WERI-Rb-1 (cell line): ENCODE measurements around the gene GDPD2.
A peak's percentile ranks its signal among the peaks of the same experiment; 100 is the strongest.

Experiments
- DNase-seq: peaks from one replicate; pipeline ENCODE4 v3.0.0-alpha.2; 2020
- H3K27ac ChIP-seq: fragments of 250-450 bp; sonication (Bioruptor Pico); 2 replicates; pipeline ENCODE4 v1.5.1; 2020; ENCODE audit warnings: mild to moderate bottlenecking, moderate library complexity
- H3K27me3 ChIP-seq: fragments of 250-450 bp; sonication (Bioruptor Pico); 2 replicates; pipeline ENCODE4 v1.5.1; 2021; ENCODE audit warnings: mild to moderate bottlenecking, low read depth, moderate library complexity; ENCODE audit not compliant: insufficient read depth, severe bottlenecking
- H3K36me3 ChIP-seq: fragments of 250-450 bp; sonication (Bioruptor Pico); 2 replicates; pipeline ENCODE4 v1.5.1; 2020; ENCODE audit warnings: mild to moderate bottlenecking, moderate library complexity
- H3K4me3 ChIP-seq: 2 replicates; pipeline ENCODE4 v1.5.1; 2011; ENCODE audit warnings: low read depth, mild to moderate bottlenecking, control low read depth, low read length
- H3K9me3 ChIP-seq: fragments of 250-450 bp; sonication (Bioruptor Pico); 2 replicates; pipeline ENCODE4 v1.5.1; 2021; ENCODE audit warnings: mild to moderate bottlenecking, moderate library complexity; ENCODE audit not compliant: severe bottlenecking
- TF ChIP-seq, protein P1 (sequence below): IDR thresholded peaks from 2 replicates; pipeline ENCODE4 v1.5.1; 2011; ENCODE audit warnings: low read depth, mild to moderate bottlenecking, control low read depth, inconsistent platforms, low read length

GDPD2 gene

DNA sequence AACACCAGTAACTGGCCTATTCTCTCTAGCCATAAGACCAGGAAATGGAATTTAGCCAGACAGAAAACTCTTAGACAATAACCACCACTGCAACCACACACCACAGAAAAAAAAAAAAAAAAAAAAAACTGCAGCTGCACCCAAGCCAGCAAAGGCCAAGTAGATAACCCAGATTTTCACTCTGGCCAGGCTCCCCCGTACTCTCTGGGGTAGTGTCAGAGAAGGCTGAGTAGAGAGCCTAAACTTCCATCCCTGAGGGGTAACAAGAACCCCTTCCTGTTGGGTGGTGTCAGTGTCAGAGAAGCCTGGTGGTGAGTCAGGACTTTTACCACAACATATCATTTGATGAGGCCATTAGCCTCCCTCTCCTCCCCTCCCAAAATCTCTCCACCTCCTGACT lies 15.9 kb downstream of the GDPD2 start:
- no peak overlapping the region for H3K4me3 ChIP-seq
- peaks cover 71% of the 10 kb centered on the region for H3K27me3 ChIP-seq
- TF ChIP-seq, protein P1, sequence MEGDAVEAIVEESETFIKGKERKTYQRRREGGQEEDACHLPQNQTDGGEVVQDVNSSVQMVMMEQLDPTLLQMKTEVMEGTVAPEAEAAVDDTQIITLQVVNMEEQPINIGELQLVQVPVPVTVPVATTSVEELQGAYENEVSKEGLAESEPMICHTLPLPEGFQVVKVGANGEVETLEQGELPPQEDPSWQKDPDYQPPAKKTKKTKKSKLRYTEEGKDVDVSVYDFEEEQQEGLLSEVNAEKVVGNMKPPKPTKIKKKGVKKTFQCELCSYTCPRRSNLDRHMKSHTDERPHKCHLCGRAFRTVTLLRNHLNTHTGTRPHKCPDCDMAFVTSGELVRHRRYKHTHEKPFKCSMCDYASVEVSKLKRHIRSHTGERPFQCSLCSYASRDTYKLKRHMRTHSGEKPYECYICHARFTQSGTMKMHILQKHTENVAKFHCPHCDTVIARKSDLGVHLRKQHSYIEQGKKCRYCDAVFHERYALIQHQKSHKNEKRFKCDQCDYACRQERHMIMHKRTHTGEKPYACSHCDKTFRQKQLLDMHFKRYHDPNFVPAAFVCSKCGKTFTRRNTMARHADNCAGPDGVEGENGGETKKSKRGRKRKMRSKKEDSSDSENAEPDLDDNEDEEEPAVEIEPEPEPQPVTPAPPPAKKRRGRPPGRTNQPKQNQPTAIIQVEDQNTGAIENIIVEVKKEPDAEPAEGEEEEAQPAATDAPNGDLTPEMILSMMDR, result no peak
- H3K9me3 ChIP-seq, result no peaks in the 10 kb centered on the region
- no peak for DNase-seq
- H3K36me3 ChIP-seq, result no peaks in the 10 kb centered on the region
- no peak overlapping the region for H3K27ac ChIP-seq

DNA sequence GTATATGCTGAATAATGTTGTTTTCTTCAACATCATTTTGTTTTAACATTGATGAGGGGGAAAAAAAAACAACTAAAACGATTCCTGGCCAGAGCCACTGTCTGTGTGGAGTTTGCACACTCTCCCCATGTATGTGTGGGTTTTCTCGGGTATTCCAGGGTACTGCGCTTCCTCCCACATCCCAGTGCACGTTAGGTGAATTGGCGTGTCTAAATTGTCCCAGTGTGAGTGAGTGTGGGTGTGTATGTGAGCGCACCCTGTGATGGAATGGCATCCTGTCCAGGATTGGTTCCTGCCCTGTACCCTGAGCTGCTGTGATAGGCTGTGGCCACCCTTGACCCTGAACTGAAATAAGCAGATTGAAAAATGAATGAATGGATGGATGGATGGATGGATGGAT lies 19.1 kb downstream of the GDPD2 start:
- no peak overlapping the region for H3K27ac ChIP-seq
- DNase-seq, result no peak
- H3K9me3 ChIP-seq, result no peaks in the 10 kb centered on the region
- H3K27me3 ChIP-seq, result peaks cover 74% of the 10 kb centered on the region
- TF ChIP-seq, protein P1, result no peak
- no peaks in the 10 kb centered on the region for H3K36me3 ChIP-seq
- H3K4me3 ChIP-seq, result no peak overlapping the region

DNA sequence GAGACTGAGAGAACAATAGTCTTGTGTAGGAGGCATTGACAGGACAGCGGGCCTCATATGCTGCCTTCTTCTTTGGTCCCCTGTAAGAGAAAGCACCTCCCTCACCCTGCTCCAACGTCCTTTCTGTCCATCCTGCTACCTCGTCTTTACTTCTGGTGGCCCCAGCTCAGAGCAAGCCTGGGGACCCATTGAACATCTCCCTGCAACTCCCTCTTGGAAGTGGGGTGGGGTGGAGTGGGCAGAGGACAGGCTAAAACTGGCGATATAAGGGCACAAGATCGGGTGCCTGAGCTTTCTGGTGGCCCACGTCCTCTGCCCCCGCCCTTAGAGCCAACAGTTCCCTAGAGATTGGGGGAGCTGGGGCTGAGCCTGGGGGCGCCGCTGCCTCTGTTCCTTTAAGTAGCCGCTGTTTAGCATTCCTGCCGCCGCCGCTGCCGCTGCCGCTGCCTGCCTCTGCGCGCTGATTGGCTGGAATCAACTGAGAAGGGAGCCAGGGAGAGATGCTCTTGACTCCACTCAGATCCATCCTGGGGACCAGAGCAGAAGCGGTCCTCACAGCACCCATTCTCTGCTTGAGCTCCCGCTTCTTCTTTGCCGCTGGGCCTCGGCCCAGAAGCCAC lies 21.3 kb downstream of the GDPD2 start, which contains the start of gene DLG3:
Gene DLG3, plus strand, starts transcription at position 510 of the 620 bp plus-strand sequence. CDS start 367 bp downstream, outside the sequence.
- H3K27ac ChIP-seq, result no peak within 1 kb of the TSS
- H3K9me3 ChIP-seq, result no peaks in the 10 kb centered on the region
- TF ChIP-seq, protein P1, result no peak
- no peaks in the 10 kb centered on the region for H3K36me3 ChIP-seq
- peak; percentile 29 for DNase-seq
- no peak within 1 kb of the TSS for H3K4me3 ChIP-seq
- peaks cover 67% of the 10 kb centered on the region for H3K27me3 ChIP-seq

DNA sequence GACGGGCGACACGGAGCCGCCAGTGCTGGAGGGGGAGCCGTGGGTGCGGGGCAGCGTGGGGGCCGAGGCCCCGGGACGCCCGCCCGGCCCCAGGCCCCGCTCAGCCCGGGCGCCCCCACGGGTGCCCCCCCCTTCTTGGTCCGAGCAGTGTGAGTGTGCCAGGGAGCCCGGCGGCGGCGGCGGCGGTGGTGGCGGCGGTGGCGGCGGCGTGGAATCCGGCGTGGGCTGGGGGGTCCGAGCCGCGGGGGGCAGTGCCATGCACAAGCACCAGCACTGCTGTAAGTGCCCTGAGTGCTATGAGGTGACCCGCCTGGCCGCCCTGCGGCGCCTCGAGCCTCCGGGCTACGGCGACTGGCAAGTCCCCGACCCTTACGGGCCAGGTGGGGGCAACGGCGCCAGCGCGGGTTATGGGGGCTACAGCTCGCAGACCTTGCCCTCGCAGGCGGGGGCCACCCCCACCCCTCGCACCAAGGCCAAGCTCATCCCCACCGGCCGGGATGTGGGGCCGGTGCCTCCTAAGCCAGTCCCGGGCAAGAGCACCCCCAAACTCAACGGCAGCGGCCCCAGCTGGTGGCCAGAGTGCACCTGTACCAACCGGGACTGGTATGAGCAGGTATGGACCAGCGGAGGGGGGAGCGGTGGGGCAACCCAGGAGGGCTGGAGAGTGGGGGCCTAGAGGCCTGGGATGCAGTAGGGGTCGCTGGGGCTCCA lies 22.0 kb downstream of the GDPD2 start:
- Histone ChIP-seq H3K27ac (no peak overlapping the region), H3K27me3 (peaks cover 63% of the 10 kb centered on the region), H3K4me3 (no peak overlapping the region), H3K36me3 (no peaks in the 10 kb centered on the region), H3K9me3 (no peaks in the 10 kb centered on the region)
- no peak for DNase-seq
- TF ChIP-seq, protein P1, result no peak

DNA sequence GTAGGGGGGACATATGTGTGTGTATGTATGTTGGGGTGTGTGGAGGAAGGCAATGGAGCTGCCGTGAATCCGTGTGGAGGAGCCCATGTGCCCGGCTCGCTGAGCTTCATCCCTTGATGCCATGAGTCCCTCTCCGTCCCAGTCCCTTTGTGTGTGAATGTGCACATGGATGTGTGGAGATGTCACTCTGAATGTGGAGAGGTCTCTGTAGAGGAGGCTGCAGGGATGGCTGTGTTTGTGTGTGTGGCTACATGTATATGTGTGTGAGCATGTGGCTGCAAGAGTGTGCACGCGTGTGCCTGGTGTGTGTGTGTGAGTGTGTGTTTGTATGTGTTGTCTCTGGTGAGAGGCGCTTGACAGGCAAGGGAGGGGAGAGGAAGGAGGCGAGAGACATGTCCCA lies 22.8 kb downstream of the GDPD2 start:
- no peak overlapping the region for H3K4me3 ChIP-seq
- no peak overlapping the region for H3K27ac ChIP-seq
- no peaks in the 10 kb centered on the region for H3K36me3 ChIP-seq
- H3K9me3 ChIP-seq, result no peaks in the 10 kb centered on the region
- no peak for DNase-seq
- H3K27me3 ChIP-seq, result peaks cover 58% of the 10 kb centered on the region
- TF ChIP-seq, protein P1, result no peak
